Astrocyte (in vitro differentiated cells and primary cell): Measurements from ENCODE around the gene MARCOL. TPM values are rescaled to one million over a fixed set of nuclear protein-coding genes. Genes with fewer than 3 reads are reported as not detected.

Source experiments
- DNase-seq: peaks from one replicate; pipeline ENCODE4 v3.0.0-alpha.2; 2010; ENCODE audit warnings: low read depth
- FAIRE-seq: peaks from 2 replicates; lab custom pipeline; 2011; peaks lifted over from hg19 to GRCh38; lab: Jason Lieb, UNC
- H2AFZ ChIP-seq: 2 replicates; pipeline ENCODE4 v1.6.0; 2012; ENCODE audit warnings: low read depth, low read length, inconsistent platforms
- H3K27ac ChIP-seq: 2 replicates; pipeline ENCODE4 v1.5.1; 2011; ENCODE audit warnings: low read depth, low read length, inconsistent platforms
- H3K27me3 ChIP-seq: 2 replicates; pipeline ENCODE4 v1.6.0; 2011; ENCODE audit warnings: low read length, inconsistent platforms; ENCODE audit not compliant: insufficient read depth
- H3K36me3 ChIP-seq: 2 replicates; pipeline ENCODE4 v1.5.1; 2011; ENCODE audit warnings: low read length, inconsistent platforms; ENCODE audit not compliant: insufficient read depth
- H3K4me1 ChIP-seq: 2 replicates; pipeline ENCODE4 v1.5.1; 2011; ENCODE audit warnings: low read length, inconsistent platforms; ENCODE audit not compliant: insufficient read depth
- H3K4me2 ChIP-seq: 2 replicates; pipeline ENCODE4 v1.6.0; 2012; ENCODE audit warnings: low read length, inconsistent platforms
- H3K4me3 ChIP-seq: 2 replicates; pipeline ENCODE4 v1.5.1; 2011; ENCODE audit warnings: low read depth, mild to moderate bottlenecking, low read length, inconsistent platforms; ENCODE audit not compliant: insufficient read depth
- H3K79me2 ChIP-seq: 2 replicates; pipeline ENCODE4 v1.6.0; 2012; ENCODE audit warnings: mild to moderate bottlenecking, low read length, inconsistent platforms; ENCODE audit not compliant: insufficient read depth
- H3K9ac ChIP-seq: 2 replicates; pipeline ENCODE4 v1.6.0; 2012; ENCODE audit warnings: mild to moderate bottlenecking, low read length, inconsistent platforms
- H3K9me3 ChIP-seq: 2 replicates; pipeline ENCODE4 v1.5.1; 2012; ENCODE audit warnings: low read depth, mild to moderate bottlenecking, low read length, inconsistent platforms; ENCODE audit not compliant: insufficient read depth
- H4K20me1 ChIP-seq: 2 replicates; pipeline ENCODE4 v1.6.0; 2012; ENCODE audit warnings: low read length, inconsistent platforms; ENCODE audit not compliant: insufficient read depth
- H3K27ac Mint-ChIP-seq: one replicate; pipeline ENCODE4 v1.8.0; 2021; ENCODE audit warnings: mild to moderate bottlenecking, mixed read lengths; ENCODE audit not compliant: unreplicated experiment
- H3K27me3 Mint-ChIP-seq: one replicate; pipeline ENCODE4 v1.8.0; 2021; ENCODE audit warnings: low read depth, mixed read lengths; ENCODE audit not compliant: unreplicated experiment
- H3K36me3 Mint-ChIP-seq: one replicate; pipeline ENCODE4 v1.8.0; 2021; ENCODE audit warnings: low read depth, mixed read lengths; ENCODE audit not compliant: unreplicated experiment
- H3K4me1 Mint-ChIP-seq: one replicate; pipeline ENCODE4 v1.8.0; 2021; ENCODE audit warnings: low read depth, mixed read lengths; ENCODE audit not compliant: unreplicated experiment
- H3K4me3 Mint-ChIP-seq: one replicate; pipeline ENCODE4 v1.8.0; 2021; ENCODE audit warnings: mild to moderate bottlenecking, moderate library complexity, mixed read lengths; ENCODE audit not compliant: unreplicated experiment
- H3K9me3 Mint-ChIP-seq: one replicate; pipeline ENCODE4 v1.8.0; 2021; ENCODE audit warnings: mild to moderate bottlenecking, mixed read lengths; ENCODE audit not compliant: unreplicated experiment
- EZH2 ChIP-seq: IDR thresholded peaks from 2 replicates; pipeline ENCODE4 v1.6.1; 2012; ENCODE audit warnings: mild to moderate bottlenecking, low read length, inconsistent platforms; ENCODE audit not compliant: insufficient read depth
- total RNA-seq: library from RNA; stranded (reverse); gene quantifications from 2 replicates; pipeline ENCODE4 v1.2.1, GENCODE V29; 2021
- TF ChIP-seq, protein P1 (sequence below): IDR thresholded peaks from 2 replicates; pipeline ENCODE4 v1.5.1; 2011; ENCODE audit warnings: low read depth, mild to moderate bottlenecking, inconsistent platforms, low read length, moderate library complexity; ENCODE audit not compliant: insufficient read depth

Gene MARCOL
- total RNA-seq, 1 donor from 2014 or later = not detected

DNA sequence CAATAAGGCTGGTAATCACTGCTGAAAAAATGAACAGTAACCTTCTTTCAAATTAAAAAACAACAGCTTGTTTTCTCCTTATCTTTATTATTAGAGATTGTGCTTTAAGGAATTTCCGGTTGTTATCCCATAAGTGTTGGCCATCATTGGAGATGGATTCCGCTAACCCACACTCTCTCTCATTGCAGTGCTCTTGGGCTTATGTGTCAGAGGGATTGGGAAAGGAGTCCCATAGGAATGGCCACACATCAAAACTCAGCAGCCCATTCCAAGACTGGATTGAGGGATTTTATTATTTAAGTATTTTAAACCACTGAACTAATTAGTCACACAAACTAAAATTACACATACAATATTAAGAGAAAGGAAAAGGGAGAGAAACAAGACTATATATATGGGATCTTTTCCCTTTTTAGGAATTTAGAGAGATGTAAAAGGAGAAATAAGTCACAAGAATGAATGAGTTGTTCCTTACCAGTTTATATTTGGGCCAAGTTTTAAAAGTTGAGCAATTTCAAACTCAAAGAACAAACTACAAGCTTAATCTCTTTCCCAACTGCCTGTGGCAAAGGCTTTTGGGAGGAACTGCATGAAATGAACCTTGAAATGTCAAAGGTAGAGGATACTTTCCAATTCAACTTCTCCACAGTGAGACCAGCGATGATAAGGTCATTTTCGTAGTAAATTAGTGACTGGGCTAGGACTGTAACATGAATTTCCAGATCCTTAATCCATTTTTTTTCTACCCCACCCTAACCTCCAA is 33.1 kb upstream of the MARCOL start:
- H3K27me3 Mint-ChIP-seq = no peaks in the 10 kb centered on the region
- H3K4me1 ChIP-seq = no peaks in the 10 kb centered on the region
- peaks cover 11% of the 10 kb centered on the region for H3K4me1 Mint-ChIP-seq

DNA sequence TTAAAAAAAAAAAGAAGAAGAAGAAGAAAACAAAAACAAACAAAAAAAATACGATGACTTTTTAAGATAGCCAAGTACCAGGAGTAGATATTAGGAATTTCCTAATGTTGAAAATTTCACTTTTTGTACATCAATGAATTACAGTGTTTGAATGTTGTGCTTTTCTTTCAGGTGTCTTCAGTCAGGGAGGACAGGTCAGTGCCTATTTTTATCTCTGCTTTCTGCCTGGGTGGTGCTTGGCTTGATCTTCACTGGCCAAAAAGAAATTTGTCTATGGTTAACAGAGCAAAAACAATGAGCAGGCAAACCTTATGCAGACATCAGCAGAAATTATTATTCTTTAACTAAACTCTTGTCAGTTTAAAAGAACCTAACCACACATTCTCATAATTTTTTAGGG is 32.5 kb upstream of the MARCOL start:
- Histone ChIP-seq H4K20me1 (no peaks in the 10 kb centered on the region), H3K4me1 (no peaks in the 10 kb centered on the region), H3K36me3 (no peaks in the 10 kb centered on the region), H3K9ac (no peak overlapping the region), H3K4me3 (no peak overlapping the region), H3K79me2 (no peaks in the 10 kb centered on the region), H3K27ac (no peak overlapping the region), H3K4me2 (no peak overlapping the region), H3K27me3 (no peaks in the 10 kb centered on the region), H2AFZ (no peak overlapping the region), H3K9me3 (no peaks in the 10 kb centered on the region)
- Mint-ChIP-seq H3K9me3 (no peaks in the 10 kb centered on the region), H3K27ac (no peak overlapping the region), H3K36me3 (no peaks in the 10 kb centered on the region), H3K4me3 (no peak overlapping the region), H3K4me1 (peaks cover 11% of the 10 kb centered on the region), H3K27me3 (no peaks in the 10 kb centered on the region)
- TF ChIP-seq, protein P1, sequence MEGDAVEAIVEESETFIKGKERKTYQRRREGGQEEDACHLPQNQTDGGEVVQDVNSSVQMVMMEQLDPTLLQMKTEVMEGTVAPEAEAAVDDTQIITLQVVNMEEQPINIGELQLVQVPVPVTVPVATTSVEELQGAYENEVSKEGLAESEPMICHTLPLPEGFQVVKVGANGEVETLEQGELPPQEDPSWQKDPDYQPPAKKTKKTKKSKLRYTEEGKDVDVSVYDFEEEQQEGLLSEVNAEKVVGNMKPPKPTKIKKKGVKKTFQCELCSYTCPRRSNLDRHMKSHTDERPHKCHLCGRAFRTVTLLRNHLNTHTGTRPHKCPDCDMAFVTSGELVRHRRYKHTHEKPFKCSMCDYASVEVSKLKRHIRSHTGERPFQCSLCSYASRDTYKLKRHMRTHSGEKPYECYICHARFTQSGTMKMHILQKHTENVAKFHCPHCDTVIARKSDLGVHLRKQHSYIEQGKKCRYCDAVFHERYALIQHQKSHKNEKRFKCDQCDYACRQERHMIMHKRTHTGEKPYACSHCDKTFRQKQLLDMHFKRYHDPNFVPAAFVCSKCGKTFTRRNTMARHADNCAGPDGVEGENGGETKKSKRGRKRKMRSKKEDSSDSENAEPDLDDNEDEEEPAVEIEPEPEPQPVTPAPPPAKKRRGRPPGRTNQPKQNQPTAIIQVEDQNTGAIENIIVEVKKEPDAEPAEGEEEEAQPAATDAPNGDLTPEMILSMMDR = no peak
- TF ChIP-seq EZH2 = no peak
- DNase-seq = no peak
- no peak for FAIRE-seq

More for the DNA sequence above, 33.1 kb upstream of the MARCOL start:
- Histone ChIP-seq H3K4me2 (no peak overlapping the region), H3K36me3 (no peaks in the 10 kb centered on the region), H4K20me1 (no peaks in the 10 kb centered on the region), H3K9me3 (no peaks in the 10 kb centered on the region), H3K79me2 (no peaks in the 10 kb centered on the region), H3K9ac (no peak overlapping the region), H3K4me3 (no peak overlapping the region), H3K27me3 (no peaks in the 10 kb centered on the region), H3K27ac (no peak overlapping the region), H2AFZ (no peak overlapping the region)
- DNase-seq (no peak), FAIRE-seq (no peak)
- no peak overlapping the region for H3K4me3 Mint-ChIP-seq
- no peaks in the 10 kb centered on the region for H3K9me3 Mint-ChIP-seq
- no peak for TF ChIP-seq EZH2
- TF ChIP-seq, protein P1 = no peak
- no peaks in the 10 kb centered on the region for H3K36me3 Mint-ChIP-seq
- H3K27ac Mint-ChIP-seq = no peak overlapping the region

GRCh38 chr5:148206620-148207019 is 31.7 kb upstream of the MARCOL start:
- Histone ChIP-seq H3K36me3 (no peaks in the 10 kb centered on the region), H3K4me2 (no peak overlapping the region), H3K9me3 (no peaks in the 10 kb centered on the region), H3K9ac (no peak overlapping the region), H3K27ac (no peak overlapping the region), H2AFZ (no peak overlapping the region), H4K20me1 (no peaks in the 10 kb centered on the region), H3K27me3 (no peaks in the 10 kb centered on the region), H3K4me3 (no peak overlapping the region), H3K4me1 (no peaks in the 10 kb centered on the region), H3K79me2 (no peaks in the 10 kb centered on the region)
- Mint-ChIP-seq H3K4me1 (peaks cover 11% of the 10 kb centered on the region), H3K27me3 (no peaks in the 10 kb centered on the region), H3K36me3 (no peaks in the 10 kb centered on the region), H3K9me3 (no peaks in the 10 kb centered on the region), H3K4me3 (no peak overlapping the region), H3K27ac (no peak overlapping the region)
- no peak for TF ChIP-seq EZH2
- TF ChIP-seq, protein P1 = no peak
- DNase-seq = no peak
- no peak for FAIRE-seq
